ENCODE data around the gene NAGLU.

The NAGLU gene

GRCh38 chr17:42507671-42508070 is 28.4 kb upstream of the NAGLU start:
- no peak for TF ChIP-seq CTCF (IDR thresholded peaks at IDR 0.05; ENCODE audit: low read length, missing control alignments)
- no peak for DNase-seq (ENCODE audit: low read depth)
- no peak overlapping the region for H3K4me3 ChIP-seq (replicated peaks; ENCODE audit: low read depth, low read length)

GRCh38 chr17:42508426-42509165 is 27.4 kb upstream of the NAGLU start:
- DNase-seq (ENCODE audit: low read depth), result no peak
- H3K4me3 ChIP-seq (replicated peaks; ENCODE audit: low read depth, low read length), result no peak overlapping the region
- no peak for TF ChIP-seq CTCF (IDR thresholded peaks at IDR 0.05; ENCODE audit: low read length, missing control alignments)

GRCh38 chr17:42509409-42509808 is 26.6 kb upstream of the NAGLU start:
- H3K4me3 ChIP-seq (replicated peaks; ENCODE audit: low read depth, low read length), result no peak overlapping the region
- DNase-seq (ENCODE audit: low read depth), result no peak
- no peak for TF ChIP-seq CTCF (IDR thresholded peaks at IDR 0.05; ENCODE audit: low read length, missing control alignments)

- H3K4me3 ChIP-seq (replicated peaks; ENCODE audit: low read depth, low read length), result no peak overlapping the region
- TF ChIP-seq CTCF (IDR thresholded peaks at IDR 0.05; ENCODE audit: low read length, missing control alignments), result no peak
- no peak for DNase-seq (ENCODE audit: low read depth)
Measured at GRCh38 chr17:42509841-42510240, 26.2 kb upstream of the NAGLU start.

GRCh38 chr17:42512246-42512645 is 23.8 kb upstream of the NAGLU start:
- no peak for DNase-seq (ENCODE audit: low read depth)
- TF ChIP-seq CTCF (IDR thresholded peaks at IDR 0.05; ENCODE audit: low read length, missing control alignments), result no peak
- H3K4me3 ChIP-seq (replicated peaks; ENCODE audit: low read depth, low read length), result no peak overlapping the region

- H3K4me3 ChIP-seq (replicated peaks; ENCODE audit: low read depth, low read length), result no peak overlapping the region
- no peak for TF ChIP-seq CTCF (IDR thresholded peaks at IDR 0.05; ENCODE audit: low read length, missing control alignments)
- no peak for DNase-seq (ENCODE audit: low read depth)
Measured at GRCh38 chr17:42512733-42513251, 23.2 kb upstream of the NAGLU start.

- H3K4me3 ChIP-seq (replicated peaks; ENCODE audit: low read depth, low read length), result no peak overlapping the region
- no peak for DNase-seq (ENCODE audit: low read depth)
- no peak for TF ChIP-seq CTCF (IDR thresholded peaks at IDR 0.05; ENCODE audit: low read length, missing control alignments)
Measured at GRCh38 chr17:42513686-42514085, 22.4 kb upstream of the NAGLU start.

Measured in fibroblast of pulmonary artery (primary cell).